Neural cell (in vitro differentiated cells): ENCODE measurements around the gene CMTM7. TPM values are rescaled to one million over a fixed set of nuclear protein-coding genes. Genes with fewer than 3 reads are reported as not detected.

Source experiments
- H2AFZ ChIP-seq: fragments of 200-600, 300-800 bp; sonication (generic), shearing (Covaris generic); 2 replicates; pipeline ENCODE4 v1.6.0; 2014; ENCODE audit warnings: low read depth, mild to moderate bottlenecking, antibody characterized with exemption, low read length, moderate library complexity
- H3F3A ChIP-seq: fragments of 200-600 bp; shearing (Covaris generic); 2 replicates; pipeline ENCODE4 v1.6.1; 2016; ENCODE audit warnings: mild to moderate bottlenecking, moderate library complexity, mixed read lengths, antibody characterized with exemption, low read length; ENCODE audit not compliant: insufficient read depth, poor library complexity, severe bottlenecking
- H3K27ac ChIP-seq: fragments of 200-600, 300-800 bp; sonication (generic), shearing (Covaris generic); 2 replicates; pipeline ENCODE4 v1.5.1; 2014; ENCODE audit warnings: mild to moderate bottlenecking, low read length, moderate library complexity
- H3K27me3 ChIP-seq: fragments of 300-800, 200-600 bp; sonication (generic), shearing (Covaris generic); 2 replicates; pipeline ENCODE4 v1.6.0; 2014; ENCODE audit warnings: mild to moderate bottlenecking, low read depth, low read length, moderate library complexity; ENCODE audit not compliant: insufficient read depth
- H3K36me3 ChIP-seq: fragments of 300-800, 200-600 bp; sonication (generic), shearing (Covaris generic); 2 replicates; pipeline ENCODE4 v1.5.1; 2014; ENCODE audit warnings: mild to moderate bottlenecking, antibody characterized with exemption, low read length, moderate library complexity; ENCODE audit not compliant: insufficient read depth
- H3K4me2 ChIP-seq: fragments of 300-800, 200-600 bp; sonication (generic), shearing (Covaris generic); 2 replicates; pipeline ENCODE4 v1.6.0; 2014; ENCODE audit warnings: mild to moderate bottlenecking, low read length
- H3K4me3 ChIP-seq: fragments of 300-800, 200-600 bp; sonication (generic), shearing (Covaris generic); 2 replicates; pipeline ENCODE4 v1.5.1; 2014; ENCODE audit warnings: mild to moderate bottlenecking, low read length, moderate library complexity
- H3K79me2 ChIP-seq: fragments of 200-600 bp; shearing (Covaris generic); replicated peaks from 2 replicates; pipeline ENCODE4 v1.6.0; 2014; ENCODE audit warnings: mild to moderate bottlenecking, low read length, moderate library complexity; ENCODE audit not compliant: insufficient read depth
- H3K9ac ChIP-seq: fragments of 300-800, 200-600 bp; sonication (generic), shearing (Covaris generic); 2 replicates; pipeline ENCODE4 v1.6.1; 2016; ENCODE audit warnings: mild to moderate bottlenecking, low read length, mixed read lengths
- H3K9me2 ChIP-seq: fragments of 200-600 bp; shearing (Covaris generic); 2 replicates; pipeline ENCODE4 v1.6.1; 2016; ENCODE audit warnings: mild to moderate bottlenecking, low read length, mixed read lengths; ENCODE audit not compliant: insufficient read depth
- H3K9me3 ChIP-seq: fragments of 200-600, 300-800 bp; sonication (generic), shearing (Covaris generic); 2 replicates; pipeline ENCODE4 v1.6.1; 2016; ENCODE audit warnings: mild to moderate bottlenecking, mixed run types, low read length, moderate library complexity, mixed read lengths
- H4K20me1 ChIP-seq: fragments of 200-600 bp; shearing (Covaris generic); 2 replicates; pipeline ENCODE4 v1.6.1; 2016; ENCODE audit warnings: mild to moderate bottlenecking, mixed run types; ENCODE audit not compliant: insufficient read depth
- EP300 ChIP-seq: fragments of 450-650 bp; conservative IDR thresholded peaks from 2 replicates; pipeline ENCODE4 v1.6.1; 2014; ENCODE audit warnings: antibody characterized with exemption, mild to moderate bottlenecking, moderate library complexity; ENCODE audit not compliant: poor library complexity, severe bottlenecking
- EZH2 ChIP-seq: fragments of 200-600, 300-800 bp; shearing (Covaris generic), sonication (generic); IDR thresholded peaks from 2 replicates; pipeline ENCODE4 v1.6.1; 2014; ENCODE audit warnings: antibody characterized with exemption, low read length, borderline replicate concordance, mild to moderate bottlenecking; ENCODE audit not compliant: insufficient read depth, poor library complexity, severe bottlenecking
- MXI1 ChIP-seq: fragments of 450-650 bp; conservative IDR thresholded peaks from 2 replicates; pipeline ENCODE4 v1.6.1; 2014; ENCODE audit warnings: antibody characterized with exemption, mild to moderate bottlenecking; ENCODE audit not compliant: poor library complexity, severe bottlenecking
- POLR2AphosphoS5 ChIP-seq: IDR thresholded peaks from 2 replicates; pipeline ENCODE4 v1.6.1; 2012
- RAD21 ChIP-seq: fragments of 450-650 bp; conservative IDR thresholded peaks from 2 replicates; pipeline ENCODE4 v1.6.1; 2014; ENCODE audit warnings: antibody characterized with exemption, mild to moderate bottlenecking, moderate library complexity
- REST ChIP-seq: IDR thresholded peaks from 2 replicates; pipeline ENCODE4 v1.6.1; 2012; ENCODE audit warnings: borderline replicate concordance
- SMC3 ChIP-seq: fragments of 450-650 bp; conservative IDR thresholded peaks from 2 replicates; pipeline ENCODE4 v1.6.1; 2014; ENCODE audit warnings: antibody characterized with exemption, mild to moderate bottlenecking, moderate library complexity; ENCODE audit not compliant: poor library complexity
- TAF1 ChIP-seq: IDR thresholded peaks from 2 replicates; pipeline ENCODE4 v1.6.1; 2012; ENCODE audit warnings: low read depth
- polyA plus RNA-seq: library from polyadenylated mRNA; depleted of rRNA; stranded (reverse); fragments of >200 nt; gene quantifications from 2 replicates; pipeline ENCODE4 v1.2.3, GENCODE V29; 2014
- TF ChIP-seq, protein P1 (sequence below): fragments of 450-650 bp; IDR thresholded peaks from 2 replicates; pipeline ENCODE4 v1.5.1; 2014; ENCODE audit warnings: antibody characterized with exemption, mild to moderate bottlenecking, moderate library complexity; ENCODE audit not compliant: poor library complexity, severe bottlenecking

Gene CMTM7
- polyA plus RNA-seq, 1 donor from 2014 or later = 0.57 TPM

DNA sequence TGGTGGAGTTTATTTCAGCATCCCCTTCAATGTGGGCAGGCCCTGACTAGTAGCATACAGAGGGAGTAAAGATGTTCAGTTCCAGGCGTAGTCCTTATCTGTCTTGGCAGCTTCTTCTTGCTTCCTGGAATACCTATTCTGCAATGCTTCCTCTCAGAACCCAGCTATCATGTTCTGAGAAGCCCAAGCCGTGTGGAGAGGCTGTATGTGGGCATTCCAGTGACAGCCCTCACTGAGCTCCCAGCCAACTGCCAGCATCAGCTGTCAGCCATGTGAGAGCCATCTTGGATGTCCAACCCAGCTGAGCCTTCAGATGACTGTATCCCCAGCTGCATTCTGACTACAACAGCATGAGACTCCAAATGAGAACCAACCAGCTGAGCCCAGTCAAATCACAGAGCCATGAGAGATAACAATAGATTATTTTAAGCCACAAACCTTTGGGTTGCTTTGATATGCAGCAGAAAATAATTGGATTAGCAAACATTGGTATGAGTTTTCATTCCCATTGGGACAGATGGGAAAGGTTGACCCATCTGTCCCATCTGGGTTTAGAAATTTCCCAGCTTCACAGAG, 8.4 kb upstream of the CMTM7 start:
- Histone ChIP-seq H3F3A (no peaks in the 10 kb centered on the region), H3K9ac (no peak overlapping the region), H3K27ac (no peak overlapping the region), H4K20me1 (no peaks in the 10 kb centered on the region), H3K9me3 (no peaks in the 10 kb centered on the region), H3K4me2 (no peak overlapping the region), H3K4me3 (no peak overlapping the region), H2AFZ (no peak overlapping the region), H3K36me3 (no peaks in the 10 kb centered on the region), H3K9me2 (no peaks in the 10 kb centered on the region), H3K79me2 (no peaks in the 10 kb centered on the region), H3K27me3 (no peaks in the 10 kb centered on the region)
- TF ChIP-seq SMC3 (no peak), RAD21 (no peak), EP300 (no peak), MXI1 (no peak), EZH2 (no peak), POLR2AphosphoS5 (no peak), TAF1 (no peak), REST (no peak)
- TF ChIP-seq, protein P1, sequence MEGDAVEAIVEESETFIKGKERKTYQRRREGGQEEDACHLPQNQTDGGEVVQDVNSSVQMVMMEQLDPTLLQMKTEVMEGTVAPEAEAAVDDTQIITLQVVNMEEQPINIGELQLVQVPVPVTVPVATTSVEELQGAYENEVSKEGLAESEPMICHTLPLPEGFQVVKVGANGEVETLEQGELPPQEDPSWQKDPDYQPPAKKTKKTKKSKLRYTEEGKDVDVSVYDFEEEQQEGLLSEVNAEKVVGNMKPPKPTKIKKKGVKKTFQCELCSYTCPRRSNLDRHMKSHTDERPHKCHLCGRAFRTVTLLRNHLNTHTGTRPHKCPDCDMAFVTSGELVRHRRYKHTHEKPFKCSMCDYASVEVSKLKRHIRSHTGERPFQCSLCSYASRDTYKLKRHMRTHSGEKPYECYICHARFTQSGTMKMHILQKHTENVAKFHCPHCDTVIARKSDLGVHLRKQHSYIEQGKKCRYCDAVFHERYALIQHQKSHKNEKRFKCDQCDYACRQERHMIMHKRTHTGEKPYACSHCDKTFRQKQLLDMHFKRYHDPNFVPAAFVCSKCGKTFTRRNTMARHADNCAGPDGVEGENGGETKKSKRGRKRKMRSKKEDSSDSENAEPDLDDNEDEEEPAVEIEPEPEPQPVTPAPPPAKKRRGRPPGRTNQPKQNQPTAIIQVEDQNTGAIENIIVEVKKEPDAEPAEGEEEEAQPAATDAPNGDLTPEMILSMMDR = no peak

GRCh38 chr3:32384938-32385337, 6.7 kb upstream of the CMTM7 start:
- Histone ChIP-seq H3K27ac (no peak overlapping the region), H3K9me3 (no peaks in the 10 kb centered on the region), H3K27me3 (no peaks in the 10 kb centered on the region), H3F3A (no peaks in the 10 kb centered on the region), H4K20me1 (no peaks in the 10 kb centered on the region), H3K9ac (no peak overlapping the region), H3K9me2 (no peaks in the 10 kb centered on the region), H3K4me2 (peak overlapping the region; percentile 27), H3K4me3 (peak overlapping the region; percentile 29), H2AFZ (no peak overlapping the region), H3K36me3 (no peaks in the 10 kb centered on the region), H3K79me2 (no peaks in the 10 kb centered on the region)
- no peak for TF ChIP-seq SMC3
- TF ChIP-seq EP300 = peak; percentile 30
- TF ChIP-seq POLR2AphosphoS5 = peak; percentile 9
